Measurements from ENCODE around the gene GCK.

- TF ChIP-seq ZNF431 (CRISPR knock-in tag; IDR thresholded peaks at IDR 0.05; ENCODE audit: borderline replicate concordance, low read depth) (no peak), SETDB1 (CRISPR knock-in tag; IDR thresholded peaks at IDR 0.05; ENCODE audit: borderline replicate concordance) (no peak), MAX (IDR thresholded peaks at IDR 0.05) (no peak), ZNF207 (IDR thresholded peaks at IDR 0.05; ENCODE audit: borderline replicate concordance) (no peak), ZNF557 (CRISPR knock-in tag; IDR thresholded peaks at IDR 0.05) (no peak), ZNF430 (CRISPR knock-in tag; IDR thresholded peaks at IDR 0.05) (no peak), PHF8 (CRISPR knock-in tag; IDR thresholded peaks at IDR 0.05) (no peak), AGO1 (IDR thresholded peaks at IDR 0.05; ENCODE audit: low read depth, low read length, poor library complexity, severe bottlenecking) (no peak), SCMH1 (CRISPR knock-in tag; IDR thresholded peaks at IDR 0.05; ENCODE audit: borderline replicate concordance) (no peak), ZNF468 (CRISPR knock-in tag; IDR thresholded peaks at IDR 0.05) (no peak)
These were observed 93.5 kb downstream of the GCK start for GRCh38 chr7:44095781-44096180.

All from HepG2 (cell line).